NT2/D1 (cell line): ENCODE data around the gene LAP3.

Experiments
- YY1 ChIP-seq: IDR thresholded peaks from 2 replicates; pipeline ENCODE4 v1.6.1; 2011; ENCODE audit not compliant: insufficient read length, insufficient read depth
- ZNF274 ChIP-seq: IDR thresholded peaks from 2 replicates; pipeline ENCODE4 v1.6.1; 2011; ENCODE audit warnings: mild to moderate bottlenecking, low read depth, low read length

GRCh38 chr4:17561195-17561909 is 15.6 kb upstream of the LAP3 start:
- TF ChIP-seq ZNF274 = no peak
- no peak for TF ChIP-seq YY1
